ENCODE results near the gene USH2A. TPM values are rescaled to one million over a fixed set of nuclear protein-coding genes. Genes with fewer than 3 reads are reported as not detected.

The USH2A gene
- total RNA-seq, 1 donor from 2014 or later: 0.04 TPM

GRCh38 chr1:215845234-215845891, 577.9 kb downstream of the USH2A start:
- Histone ChIP-seq H3K4me3 (no peak overlapping the region), H3K27me3 (no peaks in the 10 kb centered on the region), H3K9me3 (ENCODE audit: low read depth) (no peaks in the 10 kb centered on the region), H3K4me2 (no peak overlapping the region), H4K20me1 (ENCODE audit: low read depth) (no peaks in the 10 kb centered on the region), H3K36me3 (no peaks in the 10 kb centered on the region), H3K4me1 (no peaks in the 10 kb centered on the region), H3K9ac (no peak overlapping the region), H2AFZ (replicated peaks) (no peak overlapping the region), H3K27ac (no peak overlapping the region), H3F3A (ENCODE audit: low read depth) (no peaks in the 10 kb centered on the region), H3K79me2 (ENCODE audit: low read depth) (no peaks in the 10 kb centered on the region)
- no peak overlapping the region for H3K4me3 Mint-ChIP-seq
- H3K27me3 Mint-ChIP-seq (ENCODE audit: insufficient read depth, low read depth): peaks cover 3% of the 10 kb centered on the region
- no peak for TF ChIP-seq EZH2phosphoT487 (IDR thresholded peaks at IDR 0.05)
- H3K4me1 Mint-ChIP-seq: no peaks in the 10 kb centered on the region
- no peaks in the 10 kb centered on the region for H3K36me3 Mint-ChIP-seq
- peaks cover 9% of the 10 kb centered on the region for H3K9me3 Mint-ChIP-seq
- no peak for DNase-seq (ENCODE audit: low spot score)
- H3K27ac Mint-ChIP-seq: no peak overlapping the region

GRCh38 chr1:215844777-215845176, 578.5 kb downstream of the USH2A start:
- Mint-ChIP-seq H3K36me3 (no peaks in the 10 kb centered on the region), H3K27ac (no peak overlapping the region), H3K27me3 (ENCODE audit: insufficient read depth, low read depth) (peaks cover 3% of the 10 kb centered on the region), H3K9me3 (peaks cover 9% of the 10 kb centered on the region), H3K4me3 (no peak overlapping the region), H3K4me1 (no peaks in the 10 kb centered on the region)
- H3K4me2 ChIP-seq: no peak overlapping the region
- no peaks in the 10 kb centered on the region for H3K4me1 ChIP-seq
- H2AFZ ChIP-seq (replicated peaks): no peak overlapping the region
- H3K36me3 ChIP-seq: no peaks in the 10 kb centered on the region
- H3K27me3 ChIP-seq: no peaks in the 10 kb centered on the region
- H3K9me3 ChIP-seq (ENCODE audit: low read depth): no peaks in the 10 kb centered on the region
- no peaks in the 10 kb centered on the region for H3F3A ChIP-seq (ENCODE audit: low read depth)
- no peak overlapping the region for H3K9ac ChIP-seq
- H3K79me2 ChIP-seq (ENCODE audit: low read depth): no peaks in the 10 kb centered on the region
- H4K20me1 ChIP-seq (ENCODE audit: low read depth): no peaks in the 10 kb centered on the region
- TF ChIP-seq EZH2phosphoT487 (IDR thresholded peaks at IDR 0.05) (no peak), CTCF (IDR thresholded peaks at IDR 0.05) (no peak), EZH2 (IDR thresholded peaks at IDR 0.05) (no peak)
- no peak overlapping the region for H3K27ac ChIP-seq
- no peak overlapping the region for H3K4me3 ChIP-seq
- DNase-seq (ENCODE audit: low spot score): no peak

- no peaks in the 10 kb centered on the region for H3K9me3 ChIP-seq (ENCODE audit: low read depth)
- TF ChIP-seq EZH2phosphoT487 (IDR thresholded peaks at IDR 0.05): no peak
- no peak for TF ChIP-seq EZH2 (IDR thresholded peaks at IDR 0.05)
- TF ChIP-seq CTCF (IDR thresholded peaks at IDR 0.05): no peak
- H3F3A ChIP-seq (ENCODE audit: low read depth): no peaks in the 10 kb centered on the region
- H3K27me3 Mint-ChIP-seq (ENCODE audit: insufficient read depth, low read depth): peaks cover 3% of the 10 kb centered on the region
- H3K4me1 ChIP-seq: no peaks in the 10 kb centered on the region
- H3K27ac Mint-ChIP-seq: no peak overlapping the region
- no peaks in the 10 kb centered on the region for H3K79me2 ChIP-seq (ENCODE audit: low read depth)
- H3K4me2 ChIP-seq: no peak overlapping the region
- peaks cover 9% of the 10 kb centered on the region for H3K9me3 Mint-ChIP-seq
- DNase-seq (ENCODE audit: low spot score): no peak
- no peaks in the 10 kb centered on the region for H3K36me3 Mint-ChIP-seq
- H2AFZ ChIP-seq (replicated peaks): no peak overlapping the region
- H3K9ac ChIP-seq: no peak overlapping the region
- H4K20me1 ChIP-seq (ENCODE audit: low read depth): no peaks in the 10 kb centered on the region
- H3K4me3 Mint-ChIP-seq: no peak overlapping the region
- no peaks in the 10 kb centered on the region for H3K4me1 Mint-ChIP-seq
- H3K27me3 ChIP-seq: no peaks in the 10 kb centered on the region
- no peak overlapping the region for H3K4me3 ChIP-seq
- H3K27ac ChIP-seq: no peak overlapping the region
- H3K36me3 ChIP-seq: no peaks in the 10 kb centered on the region
Observed at GRCh38 chr1:215844266-215844665, 579.0 kb downstream of the USH2A start.

GRCh38 chr1:215842905-215843304, 580.3 kb downstream of the USH2A start:
- H4K20me1 ChIP-seq (ENCODE audit: low read depth): no peaks in the 10 kb centered on the region
- H3K4me2 ChIP-seq: no peak overlapping the region
- no peak overlapping the region for H3K27ac ChIP-seq
- peaks cover 3% of the 10 kb centered on the region for H3K27me3 Mint-ChIP-seq (ENCODE audit: insufficient read depth, low read depth)
- H3K4me3 Mint-ChIP-seq: no peak overlapping the region
- no peak for DNase-seq (ENCODE audit: low spot score)
- TF ChIP-seq EZH2phosphoT487 (IDR thresholded peaks at IDR 0.05) (no peak), CTCF (IDR thresholded peaks at IDR 0.05) (no peak), EZH2 (IDR thresholded peaks at IDR 0.05) (no peak)
- no peaks in the 10 kb centered on the region for H3F3A ChIP-seq (ENCODE audit: low read depth)
- H3K4me1 ChIP-seq: no peaks in the 10 kb centered on the region
- H3K9me3 ChIP-seq (ENCODE audit: low read depth): no peaks in the 10 kb centered on the region
- H3K9me3 Mint-ChIP-seq: peaks cover 9% of the 10 kb centered on the region
- H3K36me3 Mint-ChIP-seq: no peaks in the 10 kb centered on the region
- H3K27me3 ChIP-seq: no peaks in the 10 kb centered on the region
- no peaks in the 10 kb centered on the region for H3K4me1 Mint-ChIP-seq
- no peak overlapping the region for H3K9ac ChIP-seq
- no peak overlapping the region for H3K27ac Mint-ChIP-seq
- H3K36me3 ChIP-seq: no peaks in the 10 kb centered on the region
- H3K79me2 ChIP-seq (ENCODE audit: low read depth): no peaks in the 10 kb centered on the region
- no peak overlapping the region for H2AFZ ChIP-seq (replicated peaks)
- no peak overlapping the region for H3K4me3 ChIP-seq
